Transverse colon (tissue), 4 donors: ENCODE data around the gene OLFML2A. TPM values are rescaled to one million over a fixed set of nuclear protein-coding genes. Genes with fewer than 3 reads are reported as not detected.
"Not testable (repeated sequence)": the region's sequence is repeated elsewhere in the genome, so short reads cannot be mapped to it uniquely, and the experiment has no call there.

Experiments used
- DNase-seq: peaks from one replicate; pipeline ENCODE4 v3.0.0-alpha.2; 2019
- H3K27ac ChIP-seq, 4 donors: fragments of 200-600 bp; sonication (generic); 2 replicates each; pipeline ENCODE4 v1.5.1; 2016 to 2018; ENCODE audit warnings: inconsistent platforms in 4 of 4
- H3K27me3 ChIP-seq: fragments of 200-600 bp; sonication (generic); 2 replicates; pipeline ENCODE4 v1.5.1; 2017; ENCODE audit warnings: inconsistent platforms
- H3K36me3 ChIP-seq, 4 donors: fragments of 200-600 bp; sonication (generic); 2 replicates each; pipeline ENCODE4 v1.5.1; 2017 to 2019; ENCODE audit warnings: inconsistent platforms in 4 of 4
- H3K4me1 ChIP-seq, 4 donors: fragments of 200-600 bp; sonication (generic); 2 replicates each; pipeline ENCODE4 v1.5.1; 2017 to 2020; ENCODE audit warnings: inconsistent platforms in 4 of 4
- H3K4me3 ChIP-seq, 4 donors: fragments of 200-600 bp; sonication (generic); 1 replicate in 1 of 4; 2 replicates in 3 of 4; pipeline versions ENCODE4 v1.5.1 to v1.6.1; 2017 to 2019; ENCODE audit warnings: inconsistent platforms in 4 of 4
- H3K9me3 ChIP-seq, 2 donors: fragments of 200-600 bp; sonication (generic); 2 replicates each; pipeline ENCODE4 v1.5.1; 2017 to 2019; ENCODE audit warnings: inconsistent platforms in 2 of 2
- EP300 ChIP-seq: sonication (generic); formaldehyde crosslinking; IDR thresholded peaks from one replicate; pipeline ENCODE4 v1.6.1; 2017; ENCODE audit warnings: antibody characterized with exemption, low read depth
- POLR2A ChIP-seq: fragments of 450-650 bp; IDR thresholded peaks from one replicate; pipeline ENCODE4 v1.6.1; 2016; ENCODE audit warnings: antibody characterized with exemption, mild to moderate bottlenecking, moderate library complexity
- POLR2AphosphoS5 ChIP-seq, 3 donors: sonication (generic); formaldehyde crosslinking; IDR thresholded peaks; one replicate each; pipeline ENCODE4 v1.6.1; 2016; ENCODE audit warnings: antibody characterized with exemption in 3 of 3
- WGBS, 2 donors: methylation state at CpG; one replicate each; pipeline ENCODE4 v1.1.5; 2018; ENCODE audit warnings: low coverage in 1 of 2; 5-methylcytosine and 5-hydroxymethylcytosine counted together
- in situ Hi-C, 4 donors: fragments of 200-750 bp; cut with MboI; loops; one replicate each; pipeline versions ENCODE4 v1.15.0 to v1.15.1; 2017; ENCODE audit warnings: low sequenced_read_pairs in 3 of 4, low pct_ligation_motif_present in 1 of 4, low pct_unique_long_range_greater_than_20kb in 1 of 4
- intact Hi-C: fragments of 100-400 bp; cut with DNase I; formaldehyde crosslinking; loops from one replicate; pipeline ENCODE4 v1.15.1; 2023; ENCODE audit warnings: low total_unique reads
- total RNA-seq, 4 donors: library from RNA; depleted of rRNA; stranded (reverse); fragments of >200 nt; gene quantifications; one replicate each; pipeline ENCODE4 v1.1.0, GENCODE V29; 2016
- TF ChIP-seq, protein P1 (sequence below), 5 experiments: fragments of 200-600 bp in 3 of 5; fragments of 450-650 bp in 2 of 5; sonication (generic) in 3 of 5; IDR thresholded peaks; 1 replicate in 2 of 5; 2 replicates in 3 of 5; pipeline ENCODE4 v1.5.1; 2016 to 2017; ENCODE audit warnings: antibody characterized with exemption in 5 of 5, inconsistent platforms in 3 of 5, mild to moderate bottlenecking in 2 of 5, moderate library complexity in 1 of 5

Gene OLFML2A
- total RNA-seq, 4 donors from 2014 or later: 9.4 to 59.1 (median 16.0) TPM

- DNase-seq: no peak
- in situ Hi-C loops: no loop called here
- H3K4me3 ChIP-seq: no peak overlapping the region
- no peaks in the 10 kb centered on the region for H3K9me3 ChIP-seq
- H3K4me1 ChIP-seq: peaks cover 6 to 25% (median 19%) of the 10 kb centered on the region in 4 donors
- peak overlapping the region; percentile 75 to 82 (median 78) for H3K27ac ChIP-seq
- TF ChIP-seq EP300 (no peak), POLR2A (no peak), POLR2AphosphoS5 (IDR thresholded peaks at IDR 0.05) (no peak)
- TF ChIP-seq, protein P1, sequence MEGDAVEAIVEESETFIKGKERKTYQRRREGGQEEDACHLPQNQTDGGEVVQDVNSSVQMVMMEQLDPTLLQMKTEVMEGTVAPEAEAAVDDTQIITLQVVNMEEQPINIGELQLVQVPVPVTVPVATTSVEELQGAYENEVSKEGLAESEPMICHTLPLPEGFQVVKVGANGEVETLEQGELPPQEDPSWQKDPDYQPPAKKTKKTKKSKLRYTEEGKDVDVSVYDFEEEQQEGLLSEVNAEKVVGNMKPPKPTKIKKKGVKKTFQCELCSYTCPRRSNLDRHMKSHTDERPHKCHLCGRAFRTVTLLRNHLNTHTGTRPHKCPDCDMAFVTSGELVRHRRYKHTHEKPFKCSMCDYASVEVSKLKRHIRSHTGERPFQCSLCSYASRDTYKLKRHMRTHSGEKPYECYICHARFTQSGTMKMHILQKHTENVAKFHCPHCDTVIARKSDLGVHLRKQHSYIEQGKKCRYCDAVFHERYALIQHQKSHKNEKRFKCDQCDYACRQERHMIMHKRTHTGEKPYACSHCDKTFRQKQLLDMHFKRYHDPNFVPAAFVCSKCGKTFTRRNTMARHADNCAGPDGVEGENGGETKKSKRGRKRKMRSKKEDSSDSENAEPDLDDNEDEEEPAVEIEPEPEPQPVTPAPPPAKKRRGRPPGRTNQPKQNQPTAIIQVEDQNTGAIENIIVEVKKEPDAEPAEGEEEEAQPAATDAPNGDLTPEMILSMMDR (IDR thresholded peaks at IDR 0.05): no peak
- intact Hi-C loops: no loop called here
- no peaks in the 10 kb centered on the region for H3K27me3 ChIP-seq
- H3K36me3 ChIP-seq: no peaks in the 10 kb centered on the region
Observed at GRCh38 chr9:124735121-124735520, 41.8 kb upstream of the OLFML2A start.

DNA sequence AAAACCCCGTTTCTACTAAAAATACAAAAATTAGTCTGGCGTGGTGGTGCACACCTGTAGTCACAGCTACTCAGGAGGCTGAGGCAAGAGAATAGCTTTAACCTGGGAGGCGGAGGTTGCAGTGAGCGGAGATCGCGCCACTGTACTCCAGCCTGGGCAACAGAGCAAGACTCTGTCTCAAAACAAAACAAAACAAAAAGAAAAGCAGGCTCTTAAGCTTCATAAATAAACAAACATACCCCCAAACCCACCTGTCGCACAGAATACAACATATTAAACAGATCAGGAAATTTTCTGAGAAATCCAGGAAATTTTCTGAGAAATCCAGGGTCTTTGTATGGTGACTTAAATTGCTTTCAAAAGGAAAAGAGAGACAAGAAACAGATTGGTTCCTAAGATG is 38.9 kb upstream of the OLFML2A start:
- H3K9me3 ChIP-seq, H3K27ac ChIP-seq, H3K27me3 ChIP-seq, H3K36me3 ChIP-seq, DNase-seq, H3K4me3 ChIP-seq, in situ Hi-C loops, intact Hi-C loops: not testable (repeated sequence)
- WGBS, 2 donors: 83 to 94% methylated on average over 1 to 7 of the region's 7 CpGs
- H3K4me1 ChIP-seq: peaks cover 6 to 25% (median 17%) of the 10 kb centered on the region in 4 donors

DNA sequence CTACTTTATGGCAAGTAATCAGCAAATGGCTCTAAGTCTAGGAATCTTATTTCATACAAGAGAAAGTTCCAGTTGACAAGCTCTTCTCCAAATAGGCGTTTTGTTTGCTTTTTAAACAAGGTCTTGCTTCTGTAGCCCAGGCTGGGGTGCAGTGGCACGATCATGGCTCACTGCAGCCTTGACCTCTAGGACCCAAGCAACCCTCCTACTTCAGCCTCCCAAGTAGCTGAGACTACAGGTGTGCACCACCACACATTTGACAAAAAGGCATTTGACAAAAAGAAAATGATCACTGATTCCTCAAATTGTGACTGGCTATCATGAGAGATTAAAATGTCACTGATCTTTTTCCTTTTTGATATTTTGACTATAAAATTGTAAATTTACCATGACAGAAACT is 37.6 kb upstream of the OLFML2A start:
- intact Hi-C loops: no loop called here
- Histone ChIP-seq H3K27me3 (no peaks in the 10 kb centered on the region), H3K4me1 (peaks cover 6 to 27% (median 18%) of the 10 kb centered on the region in 4 donors), H3K36me3 (no peaks in the 10 kb centered on the region), H3K4me3 (no peak overlapping the region), H3K9me3 (no peaks in the 10 kb centered on the region), H3K27ac (no peak overlapping the region)
- TF ChIP-seq, protein P1 (IDR thresholded peaks at IDR 0.05): no peak
- TF ChIP-seq EP300 (no peak), POLR2AphosphoS5 (IDR thresholded peaks at IDR 0.05) (no peak), POLR2A (no peak)
- in situ Hi-C loops: no loop called here
- WGBS, 2 donors: 55 to 70% methylated on average over 2 of the region's 2 CpGs
- no peak for DNase-seq

DNA sequence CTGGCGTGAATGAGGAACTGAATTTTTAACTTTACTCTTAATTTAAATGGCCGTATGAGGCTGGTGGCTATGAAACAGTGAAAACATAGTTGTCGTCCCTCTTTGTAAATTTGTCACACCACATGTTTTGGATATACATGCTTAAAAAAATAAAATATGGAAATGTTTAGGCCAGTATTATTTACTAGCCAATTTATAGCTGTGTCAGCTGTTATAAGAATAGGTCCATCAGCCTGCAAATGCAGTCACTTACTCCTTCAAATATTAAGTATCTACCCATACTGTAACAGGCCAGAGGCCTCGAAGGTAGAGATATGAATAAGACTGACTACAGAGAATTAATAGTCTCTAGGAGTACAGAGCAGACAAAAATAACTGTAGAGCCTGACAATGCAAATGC is 35.8 kb upstream of the OLFML2A start:
- TF ChIP-seq EP300 (no peak), POLR2A (no peak), POLR2AphosphoS5 (IDR thresholded peaks at IDR 0.05) (no peak)
- TF ChIP-seq, protein P1 (IDR thresholded peaks at IDR 0.05): no peak
- in situ Hi-C loops (no loop called here), intact Hi-C loops (no loop called here)
- peaks cover 0 to 13% (median 5%) of the 10 kb centered on the region in 4 donors for H3K4me1 ChIP-seq
- H3K9me3 ChIP-seq: no peaks in the 10 kb centered on the region
- 89 to 97% methylated on average over 4 of the region's 4 CpGs for WGBS, 2 donors
- DNase-seq: no peak
- no peaks in the 10 kb centered on the region for H3K36me3 ChIP-seq
- H3K27ac ChIP-seq: no peak overlapping the region
- no peak overlapping the region for H3K4me3 ChIP-seq
- no peaks in the 10 kb centered on the region for H3K27me3 ChIP-seq

DNA sequence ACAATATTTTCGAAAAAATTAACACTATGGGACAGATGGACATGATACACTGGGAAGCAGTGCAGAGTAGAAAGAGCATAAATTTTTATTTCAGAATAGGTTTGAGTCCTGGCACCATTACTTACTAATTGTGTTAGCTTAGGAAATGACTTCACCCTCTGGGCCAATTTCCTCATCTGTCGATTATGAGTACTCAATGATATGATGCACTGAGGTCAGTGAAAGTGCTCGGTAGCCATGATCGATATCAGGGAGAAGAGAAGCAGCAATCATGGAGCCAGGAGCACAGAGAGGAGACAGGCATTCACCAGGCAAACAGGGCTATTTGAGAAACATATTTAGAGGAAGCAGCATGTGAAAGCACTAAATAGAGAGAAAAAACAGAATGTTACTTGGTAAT is 35.3 kb upstream of the OLFML2A start:
- Histone ChIP-seq H3K4me3 (no peak overlapping the region), H3K9me3 (no peaks in the 10 kb centered on the region), H3K27ac (no peak overlapping the region), H3K4me1 (peaks cover 0 to 13% (median 5%) of the 10 kb centered on the region in 4 donors), H3K27me3 (no peaks in the 10 kb centered on the region), H3K36me3 (no peaks in the 10 kb centered on the region)
- DNase-seq: no peak
- TF ChIP-seq EP300 (no peak), POLR2A (no peak), POLR2AphosphoS5 (IDR thresholded peaks at IDR 0.05) (no peak)
- TF ChIP-seq, protein P1 (IDR thresholded peaks at IDR 0.05): no peak
- in situ Hi-C loops: no loop called here
- WGBS, 2 donors: 70 to 83% methylated on average over 4 of the region's 4 CpGs
- intact Hi-C loops: no loop called here
